Mammary epithelial cell (primary cell): ENCODE measurements around the gene SCGB1C1.

Experiments
- EZH2 ChIP-seq: IDR thresholded peaks from 2 replicates; pipeline ENCODE4 v1.6.1; 2012; ENCODE audit warnings: low read length, inconsistent platforms, borderline replicate concordance
- TF ChIP-seq, protein P1 (sequence below), 2 donors: IDR thresholded peaks in 1 of 2; conservative IDR thresholded peaks in 1 of 2; 2 replicates each; pipeline ENCODE4 v1.5.1; 2011 to 2012; ENCODE audit warnings: inconsistent platforms in 2 of 2, low read length in 2 of 2, mild to moderate bottlenecking in 2 of 2, control low read depth in 1 of 2, low read depth in 1 of 2; ENCODE audit not compliant: insufficient read depth in 1 of 2; ENCODE audit errors: extremely low read depth in 1 of 2

DNA sequence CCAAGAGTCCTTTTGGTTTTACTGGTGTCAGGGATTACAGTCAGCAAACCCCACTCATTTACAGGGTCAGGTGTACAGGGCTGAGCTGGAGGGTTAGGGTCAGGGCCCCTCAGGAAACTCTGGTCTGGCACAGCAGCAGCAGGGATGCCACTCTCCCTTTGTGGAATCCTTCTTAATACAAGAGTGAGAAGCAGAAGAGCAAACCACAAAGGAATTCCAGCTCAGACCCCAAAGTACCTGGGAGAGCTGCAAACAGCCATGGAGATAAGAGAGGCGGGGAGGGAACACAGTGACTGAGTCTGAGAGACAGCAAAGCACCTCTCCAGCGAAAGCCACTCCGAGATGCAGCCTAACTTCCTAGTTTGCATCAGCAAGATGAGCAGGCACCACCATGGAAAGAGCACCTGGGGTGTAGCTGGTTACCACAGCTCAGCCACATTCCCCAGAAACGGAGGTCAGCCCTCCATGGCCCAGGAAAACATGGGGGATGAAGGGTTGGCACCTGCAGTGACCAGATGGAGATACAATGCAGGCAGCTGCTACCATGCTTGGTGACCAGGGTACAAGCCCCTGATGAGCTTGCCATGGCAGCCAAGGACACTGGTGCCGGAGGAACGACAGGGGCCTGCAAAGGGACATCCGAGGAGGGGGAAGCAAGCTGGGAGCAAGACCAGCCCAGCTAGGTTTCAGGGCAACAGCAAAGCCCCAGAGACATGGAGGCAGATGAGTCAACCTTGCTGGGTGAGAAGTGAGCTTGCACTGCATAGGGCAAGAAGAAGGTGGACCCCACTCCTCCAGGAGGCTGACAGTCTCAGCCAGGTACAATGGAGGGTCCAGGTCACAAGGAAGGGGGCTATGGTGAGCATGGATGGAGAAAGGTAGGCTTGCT lies 10.4 kb downstream of the SCGB1C1 start:
- TF ChIP-seq, protein P1, sequence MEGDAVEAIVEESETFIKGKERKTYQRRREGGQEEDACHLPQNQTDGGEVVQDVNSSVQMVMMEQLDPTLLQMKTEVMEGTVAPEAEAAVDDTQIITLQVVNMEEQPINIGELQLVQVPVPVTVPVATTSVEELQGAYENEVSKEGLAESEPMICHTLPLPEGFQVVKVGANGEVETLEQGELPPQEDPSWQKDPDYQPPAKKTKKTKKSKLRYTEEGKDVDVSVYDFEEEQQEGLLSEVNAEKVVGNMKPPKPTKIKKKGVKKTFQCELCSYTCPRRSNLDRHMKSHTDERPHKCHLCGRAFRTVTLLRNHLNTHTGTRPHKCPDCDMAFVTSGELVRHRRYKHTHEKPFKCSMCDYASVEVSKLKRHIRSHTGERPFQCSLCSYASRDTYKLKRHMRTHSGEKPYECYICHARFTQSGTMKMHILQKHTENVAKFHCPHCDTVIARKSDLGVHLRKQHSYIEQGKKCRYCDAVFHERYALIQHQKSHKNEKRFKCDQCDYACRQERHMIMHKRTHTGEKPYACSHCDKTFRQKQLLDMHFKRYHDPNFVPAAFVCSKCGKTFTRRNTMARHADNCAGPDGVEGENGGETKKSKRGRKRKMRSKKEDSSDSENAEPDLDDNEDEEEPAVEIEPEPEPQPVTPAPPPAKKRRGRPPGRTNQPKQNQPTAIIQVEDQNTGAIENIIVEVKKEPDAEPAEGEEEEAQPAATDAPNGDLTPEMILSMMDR (conservative IDR thresholded peaks at IDR 0.05 in 1 of 2, IDR thresholded peaks at IDR 0.05 in 1 of 2; ENCODE audit: extremely low read depth in 1 of 2, insufficient read depth in 1 of 2, low read depth in 1 of 2, low read length in 2 of 2) = no peak
- TF ChIP-seq EZH2 = no peak
